ENCODE data around the gene GMPPB.

DNA sequence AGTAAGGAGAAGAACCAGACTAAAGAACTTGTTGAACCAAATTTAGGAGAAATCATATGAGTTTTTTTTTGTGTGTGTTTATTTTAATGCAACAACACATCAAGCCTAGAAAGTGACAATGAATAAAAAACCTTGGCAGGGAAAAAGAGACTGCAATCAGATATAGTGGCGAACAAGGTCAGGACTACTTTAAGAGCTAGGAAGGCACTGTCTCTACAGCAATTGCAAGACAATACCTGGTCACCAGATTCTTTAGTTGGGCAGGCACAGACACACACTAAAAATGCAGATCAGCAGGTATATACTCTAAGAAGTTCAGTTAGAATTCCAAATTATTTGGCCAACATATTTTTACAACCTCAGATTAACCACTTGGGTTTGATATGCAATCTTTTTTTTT lies 30.8 kb upstream of the GMPPB start:
- TF ChIP-seq EP300 (IDR thresholded peaks at IDR 0.05) (no peak), POLR2AphosphoS5 (IDR thresholded peaks at IDR 0.05) (no peak)
- TF ChIP-seq, protein P1, sequence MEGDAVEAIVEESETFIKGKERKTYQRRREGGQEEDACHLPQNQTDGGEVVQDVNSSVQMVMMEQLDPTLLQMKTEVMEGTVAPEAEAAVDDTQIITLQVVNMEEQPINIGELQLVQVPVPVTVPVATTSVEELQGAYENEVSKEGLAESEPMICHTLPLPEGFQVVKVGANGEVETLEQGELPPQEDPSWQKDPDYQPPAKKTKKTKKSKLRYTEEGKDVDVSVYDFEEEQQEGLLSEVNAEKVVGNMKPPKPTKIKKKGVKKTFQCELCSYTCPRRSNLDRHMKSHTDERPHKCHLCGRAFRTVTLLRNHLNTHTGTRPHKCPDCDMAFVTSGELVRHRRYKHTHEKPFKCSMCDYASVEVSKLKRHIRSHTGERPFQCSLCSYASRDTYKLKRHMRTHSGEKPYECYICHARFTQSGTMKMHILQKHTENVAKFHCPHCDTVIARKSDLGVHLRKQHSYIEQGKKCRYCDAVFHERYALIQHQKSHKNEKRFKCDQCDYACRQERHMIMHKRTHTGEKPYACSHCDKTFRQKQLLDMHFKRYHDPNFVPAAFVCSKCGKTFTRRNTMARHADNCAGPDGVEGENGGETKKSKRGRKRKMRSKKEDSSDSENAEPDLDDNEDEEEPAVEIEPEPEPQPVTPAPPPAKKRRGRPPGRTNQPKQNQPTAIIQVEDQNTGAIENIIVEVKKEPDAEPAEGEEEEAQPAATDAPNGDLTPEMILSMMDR (IDR thresholded peaks at IDR 0.05), result no peak

Measured in stomach (tissue), 4 donors.